B cell (primary cell): ENCODE measurements around the gene FOLR1. TPM values are rescaled to one million over a fixed set of nuclear protein-coding genes. Genes with fewer than 3 reads are reported as not detected.

ENCODE experiments used
- ATAC-seq: fragments of 200-7000 bp; cut with Tn5 transposase; one replicate; pipeline ENCODE4 v1.10.0; 2021; ENCODE audit warnings: low read depth, mild to moderate bottlenecking, moderate number of reproducible peaks, moderate library complexity
- CTCF ChIA-PET: fragments of 350-600 bp; sonication (Branson Sonifier 250); formaldehyde crosslinking; loops from one replicate; lab custom pipeline; 2021; ENCODE audit warnings: antibody characterized with exemption, inconsistent platforms; lab: Charles Lee
- POLR2A ChIA-PET: fragments of 350-600 bp; sonication (Branson Sonifier 250); formaldehyde crosslinking; loops from one replicate; lab custom pipeline; 2021; ENCODE audit warnings: antibody characterized with exemption; lab: Charles Lee
- DNase-seq: peaks from one replicate; pipeline ENCODE4 v3.0.0; 2013
- H2AFZ ChIP-seq: 2 replicates; pipeline ENCODE4 v1.6.1; 2012; ENCODE audit warnings: mild to moderate bottlenecking, low read depth, low read length; ENCODE audit not compliant: insufficient read depth, poor library complexity, severe bottlenecking
- H3K27ac ChIP-seq, 2 donors: 1 replicate in 1 of 2; 2 replicates in 1 of 2; pipeline ENCODE4 v1.5.1; 2012 to 2013; ENCODE audit warnings: low read length in 2 of 2, mild to moderate bottlenecking in 2 of 2, moderate library complexity in 1 of 2
- H3K27me3 ChIP-seq, 4 experiments: fragments of 200-600 bp in 1 of 4; sonication (generic) in 1 of 4; replicated peaks in 1 of 4; 1 replicate in 2 of 4; 2 replicates in 2 of 4; pipeline versions ENCODE4 v1.6.1 to v1.7.0; 2013 to 2016; ENCODE audit warnings: low read length in 3 of 4, mild to moderate bottlenecking in 2 of 4, mixed read lengths in 1 of 4, moderate library complexity in 1 of 4; ENCODE audit not compliant: insufficient read depth in 4 of 4, control insufficient read depth in 3 of 4; ENCODE audit errors: control extremely low read depth in 1 of 4
- H3K36me3 ChIP-seq, 2 experiments: replicated peaks in 1 of 2; 1 replicate in 1 of 2; 2 replicates in 1 of 2; pipeline versions ENCODE4 v1.6.1 to v1.7.1; 2013; ENCODE audit warnings: low read length in 1 of 2; ENCODE audit not compliant: insufficient read depth in 2 of 2, control insufficient read depth in 1 of 2; ENCODE audit errors: control extremely low read depth in 1 of 2, extremely low read depth in 1 of 2
- H3K4me1 ChIP-seq, 2 donors: fragments of 200-600 bp in 1 of 2; sonication (generic) in 1 of 2; 1 replicate in 1 of 2; 2 replicates in 1 of 2; pipeline versions ENCODE4 v1.5.1 to v1.6.1; 2013 to 2017; ENCODE audit warnings: low read length in 2 of 2; ENCODE audit not compliant: control insufficient read depth in 2 of 2, insufficient read depth in 2 of 2
- H3K4me2 ChIP-seq: replicated peaks from 2 replicates; pipeline ENCODE3; 2012; ENCODE audit warnings: mild to moderate bottlenecking, low read depth, low read length; ENCODE audit not compliant: poor library complexity, severe bottlenecking
- H3K4me3 ChIP-seq, 5 experiments: fragments of 200-600 bp in 1 of 5; sonication (generic) in 1 of 5; 1 replicate in 3 of 5; 2 replicates in 2 of 5; pipeline versions ENCODE4 v1.5.1 to v1.7.0; 2011 to 2016; ENCODE audit warnings: low read length in 4 of 5, mild to moderate bottlenecking in 4 of 5, low read depth in 2 of 5, control low read depth in 1 of 5, moderate library complexity in 1 of 5; ENCODE audit not compliant: insufficient read depth in 1 of 5; ENCODE audit errors: control extremely low read depth in 1 of 5, extremely low read depth in 1 of 5
- H3K79me2 ChIP-seq: fragments of 200-600 bp; sonication (generic); one replicate; pipeline ENCODE4 v1.6.0; 2016; ENCODE audit warnings: low read length; ENCODE audit not compliant: control insufficient read depth, insufficient read depth
- H3K9ac ChIP-seq: fragments of 200-600 bp; sonication (generic); 2 replicates; pipeline ENCODE4 v1.6.1; 2017; ENCODE audit warnings: mild to moderate bottlenecking, low read length, moderate library complexity
- H3K9me3 ChIP-seq, 3 donors: one replicate each; pipeline versions ENCODE4 v1.6.1 to v1.7.1; 2013; ENCODE audit warnings: low read length in 2 of 3; ENCODE audit not compliant: control insufficient read depth in 2 of 3, insufficient read depth in 1 of 3; ENCODE audit errors: control extremely low read depth in 1 of 3
- H4K20me1 ChIP-seq: 2 replicates; pipeline ENCODE4 v1.6.0; 2012; ENCODE audit warnings: mild to moderate bottlenecking, low read length; ENCODE audit not compliant: insufficient read depth, control insufficient read depth, poor library complexity, severe bottlenecking
- H3K27ac Mint-ChIP-seq: one replicate; pipeline ENCODE4 v1.8.0; 2021; ENCODE audit warnings: mixed read lengths
- H3K27me3 Mint-ChIP-seq: one replicate; pipeline ENCODE4 v1.8.0; 2021; ENCODE audit warnings: mixed read lengths
- H3K4me1 Mint-ChIP-seq: one replicate; pipeline ENCODE4 v1.8.0; 2021; ENCODE audit warnings: mixed read lengths
- H3K4me3 Mint-ChIP-seq: one replicate; pipeline ENCODE4 v1.8.0; 2021; ENCODE audit warnings: mixed read lengths
- H3K9me3 Mint-ChIP-seq: one replicate; pipeline ENCODE4 v1.8.0; 2022; ENCODE audit warnings: mixed read lengths; ENCODE audit not compliant: insufficient read depth
- CTCF ChIP-seq: fragments of 200-600 bp; IDR thresholded peaks from one replicate; pipeline ENCODE4 v1.8.0; 2022; ENCODE audit warnings: antibody characterized with exemption, mild to moderate bottlenecking
- EZH2 ChIP-seq: IDR thresholded peaks from 2 replicates; pipeline ENCODE4 v1.6.1; 2012; ENCODE audit warnings: borderline replicate concordance, low read depth, mild to moderate bottlenecking, moderate library complexity, low read length; ENCODE audit not compliant: insufficient read depth, poor library complexity, severe bottlenecking
- WGBS: methylation state at CpG from one replicate; pipeline ENCODE4 v1.1.5; 2013; ENCODE audit warnings: missing lambda C conversion rate; ENCODE audit not compliant: insufficient coverage; 5-methylcytosine and 5-hydroxymethylcytosine counted together
- intact Hi-C: fragments of 100-400 bp; cut with micrococcal nuclease; formaldehyde crosslinking; loops from one replicate; pipeline ENCODE4 v1.10.0; 2022
- polyA plus RNA-seq: library from polyadenylated mRNA; depleted of rRNA; stranded (reverse); fragments of >200 nt; gene quantifications from 2 replicates; pipeline ENCODE4 v1.2.3, GENCODE V29; 2012
- total RNA-seq, 2 donors: library from RNA; stranded (reverse); fragments of 120-200 nt in 1 of 2; gene quantifications; 1 replicate in 1 of 2; 2 replicates in 1 of 2; pipeline versions ENCODE4 v1.2.3 to v1.2.4, GENCODE V29; 2013 to 2022

The FOLR1 gene
- total and polyA plus RNA-seq, 2 donors (not counting 1 experiment from before 2014, with no cell fraction given): not detected

GRCh38 chr11:72221386-72222075, 29.6 kb downstream of the FOLR1 start:
- Histone ChIP-seq H2AFZ (peak overlapping the region; percentile 84), H3K27me3 (peaks cover 0 to under 1% (median 0%) of the 10 kb centered on the region in 4 experiments), H3K4me3 (peak overlapping the region in 4 of 5 experiments; percentile 13 to 80 (median 30)), H3K36me3 (no peaks in the 10 kb centered on the region), H3K4me1 (peaks cover 39 to 56% of the 10 kb centered on the region in 2 donors), H3K4me2 (peak overlapping the region; percentile 99), H3K27ac (peak overlapping the region; percentile 83 to 89), H3K9ac (peak overlapping the region; percentile 43), H3K79me2 (peaks cover 13% of the 10 kb centered on the region), H3K9me3 (no peaks in the 10 kb centered on the region), H4K20me1 (no peaks in the 10 kb centered on the region)
- POLR2A ChIA-PET: no interaction called here
- ATAC-seq (no peak), DNase-seq (peak; percentile 55)
- Mint-ChIP-seq H3K27ac (peak overlapping the region; percentile 96), H3K4me3 (peak overlapping the region; percentile 93), H3K4me1 (peaks cover 60% of the 10 kb centered on the region), H3K27me3 (peaks cover 2% of the 10 kb centered on the region), H3K9me3 (no peaks in the 10 kb centered on the region)
- 18% methylated on average over 7 of the region's 7 CpGs for WGBS
- intact Hi-C loops: loop anchor here (2.0 to 10.0 kb wide), 9 partner anchors 77 to 1761 kb away; partner anchors contain the start of genes ARAP1, ATG16L2, CLPB and FAM168A
- CTCF ChIA-PET: interaction anchor here (1.0 to 2.3 kb wide), 4 partner anchors 15 to 78 kb away, joined by 4 to 20 read pairs (median 9); no protein-coding TSS in a partner anchor
- no peak for TF ChIP-seq CTCF
- TF ChIP-seq EZH2: no peak
